HFFc6 (cell line): Measurements from ENCODE around the gene ELMO1. TPM values are rescaled to one million over a fixed set of nuclear protein-coding genes. Genes with fewer than 3 reads are reported as not detected.

Experiments used
- DNase-seq: peaks from one replicate; pipeline ENCODE4 v3.0.0-alpha.2; 2018
- H3K27ac Mint-ChIP-seq: 2 replicates; pipeline ENCODE4 v1.8.0; 2020; ENCODE audit warnings: mild to moderate bottlenecking, mixed read lengths
- H3K27me3 Mint-ChIP-seq: 2 replicates; pipeline ENCODE4 v1.8.0; 2021; ENCODE audit warnings: mild to moderate bottlenecking, moderate library complexity, mixed read lengths; ENCODE audit not compliant: insufficient read depth
- H3K36me3 Mint-ChIP-seq: 2 replicates; pipeline ENCODE4 v1.8.0; 2021; ENCODE audit warnings: low read depth, mixed read lengths
- H3K4me1 Mint-ChIP-seq: 2 replicates; pipeline ENCODE4 v1.8.0; 2020; ENCODE audit warnings: low read depth, mixed read lengths
- H3K4me3 Mint-ChIP-seq: 2 replicates; pipeline ENCODE4 v1.8.0; 2020; ENCODE audit warnings: mild to moderate bottlenecking, moderate library complexity, mixed read lengths
- H3K9me3 Mint-ChIP-seq: 2 replicates; pipeline ENCODE4 v1.8.0; 2020; ENCODE audit warnings: mild to moderate bottlenecking, mixed read lengths
- CTCF ChIP-seq: fragments of 200-600 bp; sonication (generic); IDR thresholded peaks from 2 replicates; pipeline ENCODE4 v1.5.0; 2021; ENCODE audit warnings: antibody characterized with exemption, mild to moderate bottlenecking
- total RNA-seq, 6 experiments: library from RNA; stranded (reverse); fragmentation: NEBNext Ultra II Directional; extraction: Animal tissue kit (Norgen Biotek cat#: 25700); gene quantifications; 2 replicates in 1 of 6; 3 replicates in 5 of 6; pipeline ENCODE4 v1.2.3, GENCODE V29; 2021

ELMO1 gene
- total RNA-seq, 6 experiments from 2014 or later = not detected

GRCh38 chr7:37234334-37234733 lies 214.3 kb downstream of the ELMO1 start:
- Mint-ChIP-seq H3K27me3 (no peaks in the 10 kb centered on the region; the same call in 1 of the 2 replicates), H3K4me1 (no peaks in the 10 kb centered on the region), H3K27ac (no peak overlapping the region), H3K9me3 (peaks cover 10% of the 10 kb centered on the region), H3K4me3 (no peak overlapping the region), H3K36me3 (no peaks in the 10 kb centered on the region)
- DNase-seq = no peak
- TF ChIP-seq CTCF = no peak

- Mint-ChIP-seq H3K36me3 (no peaks in the 10 kb centered on the region), H3K4me1 (no peaks in the 10 kb centered on the region), H3K27me3 (no peaks in the 10 kb centered on the region; the same call in 1 of the 2 replicates), H3K4me3 (no peak overlapping the region), H3K9me3 (peaks cover 12% of the 10 kb centered on the region), H3K27ac (no peak overlapping the region)
- no peak for DNase-seq
- TF ChIP-seq CTCF = no peak
Measured at GRCh38 chr7:37231613-37232012, 217.1 kb downstream of the ELMO1 start.

GRCh38 chr7:37230221-37230620 lies 218.4 kb downstream of the ELMO1 start:
- H3K4me3 Mint-ChIP-seq = no peak overlapping the region
- H3K4me1 Mint-ChIP-seq = no peaks in the 10 kb centered on the region
- no peaks in the 10 kb centered on the region for H3K36me3 Mint-ChIP-seq
- TF ChIP-seq CTCF = no peak
- DNase-seq = no peak
- peaks cover 12% of the 10 kb centered on the region for H3K9me3 Mint-ChIP-seq
- no peak overlapping the region for H3K27ac Mint-ChIP-seq
- no peaks in the 10 kb centered on the region; the same call in 1 of the 2 replicates for H3K27me3 Mint-ChIP-seq

GRCh38 chr7:37229381-37229780 lies 219.3 kb downstream of the ELMO1 start:
- no peaks in the 10 kb centered on the region; the same call in 1 of the 2 replicates for H3K27me3 Mint-ChIP-seq
- no peak overlapping the region for H3K4me3 Mint-ChIP-seq
- H3K9me3 Mint-ChIP-seq = peaks cover 12% of the 10 kb centered on the region
- H3K4me1 Mint-ChIP-seq = no peaks in the 10 kb centered on the region
- no peak for TF ChIP-seq CTCF
- H3K27ac Mint-ChIP-seq = no peak overlapping the region
- H3K36me3 Mint-ChIP-seq = no peaks in the 10 kb centered on the region
- no peak for DNase-seq

GRCh38 chr7:37225285-37225969 lies 223.2 kb downstream of the ELMO1 start:
- Mint-ChIP-seq H3K27ac (no peak overlapping the region), H3K4me3 (no peak overlapping the region), H3K27me3 (no peaks in the 10 kb centered on the region; the same call in 1 of the 2 replicates), H3K36me3 (no peaks in the 10 kb centered on the region), H3K9me3 (0 out of 2 replicates have a peak, but pooled peaks cover 13% of the 10 kb centered on the region), H3K4me1 (no peaks in the 10 kb centered on the region)
- no peak for DNase-seq
- no peak for TF ChIP-seq CTCF
